ENCODE measurements around the gene PRKG2.

DNA sequence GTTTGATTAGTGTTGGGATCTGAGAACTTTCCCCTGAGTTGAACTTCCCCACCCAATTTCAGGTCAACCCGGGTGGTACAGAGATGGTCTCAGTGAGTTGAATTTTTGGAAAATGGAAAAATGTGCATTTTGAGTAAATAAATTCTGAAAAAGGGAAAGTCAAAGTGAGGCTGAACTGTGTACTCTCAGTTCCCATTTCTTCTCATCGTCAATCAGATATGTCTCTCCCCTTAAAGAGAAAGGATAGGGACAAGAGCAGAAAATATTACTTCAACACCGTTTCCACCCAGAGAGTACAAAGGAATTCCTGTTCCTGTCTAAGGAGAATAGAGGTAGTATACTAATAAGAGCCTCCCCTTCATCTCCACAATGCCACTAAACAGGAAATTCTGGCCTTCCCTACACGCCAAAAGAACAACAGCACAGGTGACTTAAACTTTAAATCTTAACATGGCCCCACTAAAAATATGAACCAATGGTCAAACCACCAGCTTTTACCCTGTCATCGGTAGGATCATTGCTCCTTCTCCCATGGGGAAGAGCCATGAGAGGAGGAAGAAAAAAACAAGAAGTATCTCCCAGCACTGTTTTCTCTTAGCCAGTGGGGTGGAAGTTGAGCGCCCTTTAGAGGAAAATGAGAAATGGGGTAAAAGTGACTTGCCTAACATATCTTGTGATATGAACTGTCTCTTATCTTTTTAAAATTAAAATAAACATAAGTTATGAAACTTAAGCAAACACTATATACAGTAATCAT, 154.3 kb downstream of the PRKG2 start:
- TF ChIP-seq, protein P1, sequence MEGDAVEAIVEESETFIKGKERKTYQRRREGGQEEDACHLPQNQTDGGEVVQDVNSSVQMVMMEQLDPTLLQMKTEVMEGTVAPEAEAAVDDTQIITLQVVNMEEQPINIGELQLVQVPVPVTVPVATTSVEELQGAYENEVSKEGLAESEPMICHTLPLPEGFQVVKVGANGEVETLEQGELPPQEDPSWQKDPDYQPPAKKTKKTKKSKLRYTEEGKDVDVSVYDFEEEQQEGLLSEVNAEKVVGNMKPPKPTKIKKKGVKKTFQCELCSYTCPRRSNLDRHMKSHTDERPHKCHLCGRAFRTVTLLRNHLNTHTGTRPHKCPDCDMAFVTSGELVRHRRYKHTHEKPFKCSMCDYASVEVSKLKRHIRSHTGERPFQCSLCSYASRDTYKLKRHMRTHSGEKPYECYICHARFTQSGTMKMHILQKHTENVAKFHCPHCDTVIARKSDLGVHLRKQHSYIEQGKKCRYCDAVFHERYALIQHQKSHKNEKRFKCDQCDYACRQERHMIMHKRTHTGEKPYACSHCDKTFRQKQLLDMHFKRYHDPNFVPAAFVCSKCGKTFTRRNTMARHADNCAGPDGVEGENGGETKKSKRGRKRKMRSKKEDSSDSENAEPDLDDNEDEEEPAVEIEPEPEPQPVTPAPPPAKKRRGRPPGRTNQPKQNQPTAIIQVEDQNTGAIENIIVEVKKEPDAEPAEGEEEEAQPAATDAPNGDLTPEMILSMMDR (IDR thresholded peaks at IDR 0.05): no peak
- TF ChIP-seq EZH2 (IDR thresholded peaks at IDR 0.05): no peak
